ENCODE data around the gene PPARD. TPM values are rescaled to one million over a fixed set of nuclear protein-coding genes. Genes with fewer than 3 reads are reported as not detected.
A peak's percentile ranks its signal among the peaks of the same experiment; 100 is the strongest.

PPARD gene
- total and polyA plus RNA-seq, 2 of the 13 experiments (the other 11 are each of a cell fraction or from before 2014, with no cell fraction given) = 6.1 to 13.3 TPM

- TF ChIP-seq ZNF282 (IDR thresholded peaks at IDR 0.05; ENCODE audit: partially characterized antibody) (no peak), ZNF629 (CRISPR knock-in tag; conservative IDR thresholded peaks at IDR 0.05) (peak; percentile 51), ZNF251 (CRISPR knock-in tag; IDR thresholded peaks at IDR 0.05) (no peak), ELF1 (CRISPR knock-in tag; IDR thresholded peaks at IDR 0.05) (no peak), ZNF614 (CRISPR knock-in tag; IDR thresholded peaks at IDR 0.05; ENCODE audit: borderline replicate concordance) (peak; percentile 78; the same call in 1 of the 2 replicates), PCBP2 (optimal IDR thresholded peaks at IDR 0.05; ENCODE audit: low read depth, low read length, poor library complexity, severe bottlenecking) (no peak), ZNF572 (CRISPR knock-in tag; IDR thresholded peaks at IDR 0.05) (no peak; the same call in 1 of the 2 replicates), ZNF414 (CRISPR knock-in tag; IDR thresholded peaks at IDR 0.05) (peak; percentile 94), ZNF569 (CRISPR knock-in tag; IDR thresholded peaks at IDR 0.05; ENCODE audit: borderline replicate concordance) (no peak), SNAI1 (CRISPR knock-in tag; IDR thresholded peaks at IDR 0.05; ENCODE audit: borderline replicate concordance) (no peak), MATR3 (CRISPR knock-in tag; IDR thresholded peaks at IDR 0.05) (no peak), CAMTA2 (CRISPR knock-in tag; IDR thresholded peaks at IDR 0.05; ENCODE audit: borderline replicate concordance) (no peak; the same call in none of the 2 replicates), NKX3-1 (CRISPR knock-in tag; IDR thresholded peaks at IDR 0.05) (peak; percentile 76; the same call in 1 of the 2 replicates), MTF2 (CRISPR knock-in tag; IDR thresholded peaks at IDR 0.05; ENCODE audit: borderline replicate concordance) (peak; percentile 98), ZNF44 (CRISPR knock-in tag; IDR thresholded peaks at IDR 0.05) (0 out of 2 replicates have a peak, but pooled peaks have one; percentile 22), PPARG (CRISPR knock-in tag; conservative IDR thresholded peaks at IDR 0.05) (no peak)
- TF ChIP-seq, protein P1, sequence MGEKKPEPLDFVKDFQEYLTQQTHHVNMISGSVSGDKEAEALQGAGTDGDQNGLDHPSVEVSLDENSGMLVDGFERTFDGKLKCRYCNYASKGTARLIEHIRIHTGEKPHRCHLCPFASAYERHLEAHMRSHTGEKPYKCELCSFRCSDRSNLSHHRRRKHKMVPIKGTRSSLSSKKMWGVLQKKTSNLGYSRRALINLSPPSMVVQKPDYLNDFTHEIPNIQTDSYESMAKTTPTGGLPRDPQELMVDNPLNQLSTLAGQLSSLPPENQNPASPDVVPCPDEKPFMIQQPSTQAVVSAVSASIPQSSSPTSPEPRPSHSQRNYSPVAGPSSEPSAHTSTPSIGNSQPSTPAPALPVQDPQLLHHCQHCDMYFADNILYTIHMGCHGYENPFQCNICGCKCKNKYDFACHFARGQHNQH (CRISPR knock-in tag; IDR thresholded peaks at IDR 0.05) = peak; percentile 81
- TF ChIP-seq, protein P2, sequence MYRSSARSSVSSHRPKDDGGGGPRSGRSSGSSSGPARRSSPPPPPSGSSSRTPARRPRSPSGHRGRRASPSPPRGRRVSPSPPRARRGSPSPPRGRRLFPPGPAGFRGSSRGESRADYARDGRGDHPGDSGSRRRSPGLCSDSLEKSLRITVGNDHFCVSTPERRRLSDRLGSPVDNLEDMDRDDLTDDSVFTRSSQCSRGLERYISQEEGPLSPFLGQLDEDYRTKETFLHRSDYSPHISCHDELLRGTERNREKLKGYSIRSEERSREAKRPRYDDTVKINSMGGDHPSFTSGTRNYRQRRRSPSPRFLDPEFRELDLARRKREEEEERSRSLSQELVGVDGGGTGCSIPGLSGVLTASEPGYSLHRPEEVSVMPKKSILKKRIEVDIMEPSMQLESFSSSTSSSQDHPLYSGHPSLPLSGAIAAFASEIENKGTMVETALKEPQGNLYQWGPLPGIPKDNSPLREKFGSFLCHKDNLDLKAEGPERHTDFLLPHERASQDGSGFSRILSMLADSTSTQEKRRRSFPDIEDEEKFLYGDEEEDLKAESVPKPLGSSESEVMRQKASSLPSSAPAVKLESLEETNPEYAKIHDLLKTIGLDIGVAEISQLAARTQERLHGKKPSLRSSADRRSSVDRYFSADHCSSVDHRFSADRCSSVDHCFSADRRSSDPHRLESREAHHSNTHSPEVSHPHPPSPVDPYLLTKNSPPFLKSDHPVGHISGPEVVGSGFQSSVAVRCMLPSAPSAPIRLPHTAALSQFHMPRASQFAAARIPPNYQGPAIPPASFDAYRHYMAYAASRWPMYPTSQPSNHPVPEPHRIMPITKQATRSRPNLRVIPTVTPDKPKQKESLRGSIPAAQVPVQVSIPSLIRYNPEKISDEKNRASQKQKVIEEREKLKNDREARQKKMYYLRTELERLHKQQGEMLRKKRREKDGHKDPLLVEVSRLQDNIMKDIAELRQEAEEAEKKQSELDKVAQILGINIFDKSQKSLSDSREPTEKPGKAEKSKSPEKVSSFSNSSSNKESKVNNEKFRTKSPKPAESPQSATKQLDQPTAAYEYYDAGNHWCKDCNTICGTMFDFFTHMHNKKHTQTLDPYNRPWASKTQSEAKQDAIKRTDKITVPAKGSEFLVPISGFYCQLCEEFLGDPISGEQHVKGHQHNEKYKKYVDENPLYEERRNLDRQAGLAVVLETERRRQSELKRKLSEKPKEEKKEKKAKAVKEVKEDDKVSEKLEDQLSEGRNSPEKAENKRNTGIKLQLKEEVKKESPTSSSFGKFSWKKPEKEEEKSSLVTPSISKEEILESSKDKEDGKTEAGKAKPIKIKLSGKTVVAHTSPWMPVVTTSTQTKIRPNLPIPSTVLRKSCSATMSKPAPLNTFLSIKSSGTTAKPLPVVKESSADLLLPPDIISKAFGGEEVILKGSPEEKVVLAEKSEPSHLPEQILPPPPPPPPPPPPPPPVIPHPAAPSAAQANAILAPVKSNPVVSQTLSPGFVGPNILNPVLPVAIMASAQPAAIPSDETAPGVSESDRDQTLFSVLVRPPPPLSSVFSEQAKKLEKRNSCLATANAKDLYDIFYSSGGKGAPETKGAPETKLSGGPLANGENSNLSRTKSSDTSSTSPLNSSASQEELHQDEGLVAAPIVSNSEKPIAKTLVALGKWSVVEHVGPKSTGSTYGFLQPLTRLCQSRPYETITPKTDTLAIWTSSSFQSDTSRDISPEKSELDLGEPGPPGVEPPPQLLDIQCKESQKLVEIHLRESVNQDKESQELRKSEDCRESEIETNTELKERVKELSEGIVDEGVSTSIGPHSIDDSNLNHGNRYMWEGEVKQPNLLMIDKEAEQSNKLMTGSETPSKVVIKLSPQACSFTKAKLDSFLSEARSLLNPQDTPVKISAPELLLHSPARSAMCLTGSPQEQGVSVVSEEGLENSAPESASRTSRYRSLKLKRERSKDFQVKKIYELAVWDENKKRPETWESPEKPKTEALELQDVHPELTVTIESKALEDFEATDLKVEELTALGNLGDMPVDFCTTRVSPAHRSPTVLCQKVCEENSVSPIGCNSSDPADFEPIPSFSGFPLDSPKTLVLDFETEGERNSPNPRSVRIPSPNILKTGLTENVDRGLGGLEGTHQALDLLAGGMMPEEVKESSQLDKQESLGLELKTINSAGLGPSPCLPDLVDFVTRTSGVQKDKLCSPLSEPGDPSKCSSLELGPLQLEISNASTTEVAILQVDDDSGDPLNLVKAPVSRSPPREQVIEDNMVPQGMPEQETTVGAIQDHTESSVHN (CRISPR knock-in tag; IDR thresholded peaks at IDR 0.05) = no peak; the same call in 1 of the 2 replicates
- TF ChIP-seq, protein P3, sequence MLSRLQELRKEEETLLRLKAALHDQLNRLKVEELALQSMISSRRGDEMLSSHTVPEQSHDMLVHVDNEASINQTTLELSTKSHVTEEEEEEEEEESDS (CRISPR knock-in tag; IDR thresholded peaks at IDR 0.05; ENCODE audit: borderline replicate concordance) = no peak
Observed at GRCh38 chr6:35318196-35319171, 23.9 kb upstream of the PPARD start (continued).

All from HepG2 (cell line).